ENCODE data around the gene MAGOH. TPM values are rescaled to one million over a fixed set of nuclear protein-coding genes. Genes with fewer than 3 reads are reported as not detected.

Gene MAGOH
- total RNA-seq, 4 donors from 2014 or later = 16.2 to 50.3 (median 20.2) TPM

GRCh38 chr1:53237638-53238037 is 680 bp downstream of the MAGOH start:
- H3K9me3 ChIP-seq = no peaks in the 10 kb centered on the region
- peak overlapping the region; percentile 69 to 80 (median 79) for H3K27ac ChIP-seq
- H3K4me3 ChIP-seq = peak overlapping the region; percentile 86 to 97 (median 92)
- TF ChIP-seq POLR2A (IDR thresholded peaks at IDR 0.05) = no peak
- TF ChIP-seq, protein P1, sequence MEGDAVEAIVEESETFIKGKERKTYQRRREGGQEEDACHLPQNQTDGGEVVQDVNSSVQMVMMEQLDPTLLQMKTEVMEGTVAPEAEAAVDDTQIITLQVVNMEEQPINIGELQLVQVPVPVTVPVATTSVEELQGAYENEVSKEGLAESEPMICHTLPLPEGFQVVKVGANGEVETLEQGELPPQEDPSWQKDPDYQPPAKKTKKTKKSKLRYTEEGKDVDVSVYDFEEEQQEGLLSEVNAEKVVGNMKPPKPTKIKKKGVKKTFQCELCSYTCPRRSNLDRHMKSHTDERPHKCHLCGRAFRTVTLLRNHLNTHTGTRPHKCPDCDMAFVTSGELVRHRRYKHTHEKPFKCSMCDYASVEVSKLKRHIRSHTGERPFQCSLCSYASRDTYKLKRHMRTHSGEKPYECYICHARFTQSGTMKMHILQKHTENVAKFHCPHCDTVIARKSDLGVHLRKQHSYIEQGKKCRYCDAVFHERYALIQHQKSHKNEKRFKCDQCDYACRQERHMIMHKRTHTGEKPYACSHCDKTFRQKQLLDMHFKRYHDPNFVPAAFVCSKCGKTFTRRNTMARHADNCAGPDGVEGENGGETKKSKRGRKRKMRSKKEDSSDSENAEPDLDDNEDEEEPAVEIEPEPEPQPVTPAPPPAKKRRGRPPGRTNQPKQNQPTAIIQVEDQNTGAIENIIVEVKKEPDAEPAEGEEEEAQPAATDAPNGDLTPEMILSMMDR (IDR thresholded peaks at IDR 0.05) = no peak
- no peaks in the 10 kb centered on the region for H3K27me3 ChIP-seq
- DNase-seq = no peak
- peaks cover 0 to 25% (median 8%) of the 10 kb centered on the region in 4 donors for H3K4me1 ChIP-seq
- peaks cover 0 to 33% (median 0%) of the 10 kb centered on the region in 3 donors for H3K36me3 ChIP-seq

- peak overlapping the region; percentile 94 to 97 (median 97) for H3K27ac ChIP-seq
- no peaks in the 10 kb centered on the region for H3K9me3 ChIP-seq
- TF ChIP-seq POLR2A (IDR thresholded peaks at IDR 0.05) = no peak
- TF ChIP-seq, protein P1 (IDR thresholded peaks at IDR 0.05) = no peak
- peaks cover 3 to 9% (median 6%) of the 10 kb centered on the region in 4 donors for H3K4me1 ChIP-seq
- H3K36me3 ChIP-seq = peaks cover 0 to 5% (median 0%) of the 10 kb centered on the region in 3 donors
- no peak for DNase-seq
- H3K27me3 ChIP-seq = no peaks in the 10 kb centered on the region
- peak overlapping the region; percentile 78 to 86 (median 82) for H3K4me3 ChIP-seq
These were observed 17.4 kb downstream of the MAGOH start for GRCh38 chr1:53220962-53221286.

- peak; percentile 91 to 92 for TF ChIP-seq POLR2A (IDR thresholded peaks at IDR 0.05)
- TF ChIP-seq, protein P1 (IDR thresholded peaks at IDR 0.05) = no peak
- peaks cover 0 to 5% (median 0%) of the 10 kb centered on the region in 3 donors for H3K36me3 ChIP-seq
- peak; percentile 97 to 98 (median 98) for DNase-seq
These were observed 18.0 kb downstream of the MAGOH start, which contains the start of gene CZIB for GRCh38 chr1:53220171-53220961. Gene CZIB (minus strand): TSS chr1:53220634. CDS start chr1:53220575, 59 bp downstream.

DNA sequence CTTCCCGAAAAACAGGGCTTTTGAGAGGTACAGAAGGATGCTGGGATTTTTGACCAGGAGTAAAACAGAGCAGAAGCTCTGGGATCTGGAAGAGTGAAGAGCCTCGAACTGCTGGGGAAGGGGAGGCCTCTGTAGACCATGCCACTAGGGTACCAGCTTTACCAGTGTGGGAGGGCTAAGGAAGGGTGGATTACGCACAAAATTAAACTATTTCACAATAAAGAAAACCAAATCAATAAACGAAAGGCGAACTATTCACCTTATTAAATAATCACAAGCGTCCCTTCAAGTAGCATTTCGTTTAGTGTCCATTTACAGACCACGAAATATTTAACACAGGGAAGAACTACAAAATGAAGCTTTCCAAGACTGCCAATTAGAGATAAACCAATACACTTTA is 18.6 kb downstream of the MAGOH start:
- Histone ChIP-seq H3K27me3 (no peaks in the 10 kb centered on the region), H3K9me3 (no peaks in the 10 kb centered on the region), H3K27ac (peak overlapping the region; percentile 94 to 97 (median 97)), H3K4me1 (peaks cover 3 to 9% (median 6%) of the 10 kb centered on the region in 4 donors), H3K36me3 (peaks cover 0 to 12% (median 0%) of the 10 kb centered on the region in 3 donors), H3K4me3 (peak overlapping the region; percentile 78 to 86 (median 82))
- DNase-seq = no peak
- TF ChIP-seq POLR2A (IDR thresholded peaks at IDR 0.05) = no peak
- TF ChIP-seq, protein P1 (IDR thresholded peaks at IDR 0.05) = no peak

More at GRCh38 chr1:53220171-53220961, 18.0 kb downstream of the MAGOH start, which contains the start of gene CZIB:
- Histone ChIP-seq H3K9me3 (no peaks in the 10 kb centered on the region), H3K27me3 (no peaks in the 10 kb centered on the region), H3K4me3 (peak within 1 kb of the TSS; percentile 78 to 86 (median 82)), H3K27ac (peak within 1 kb of the TSS; percentile 94 to 97 (median 97)), H3K4me1 (peaks cover 3 to 9% (median 6%) of the 10 kb centered on the region in 4 donors)

- peaks cover 0 to 26% (median 0%) of the 10 kb centered on the region in 3 donors for H3K36me3 ChIP-seq
- H3K27ac ChIP-seq = no peak overlapping the region
These were observed 20.1 kb downstream of the MAGOH start for GRCh38 chr1:53218201-53218600.

More at GRCh38 chr1:53218201-53218600, 20.1 kb downstream of the MAGOH start:
- Histone ChIP-seq H3K9me3 (no peaks in the 10 kb centered on the region), H3K27me3 (no peaks in the 10 kb centered on the region), H3K4me1 (peaks cover 3 to 9% (median 6%) of the 10 kb centered on the region in 4 donors), H3K4me3 (no peak overlapping the region)
- TF ChIP-seq, protein P1 (IDR thresholded peaks at IDR 0.05) = no peak
- no peak for DNase-seq

Measured in Peyer's patch (tissue), 4 donors.